NCI-H526 (cell line): ENCODE results near the gene DOCK3.
A peak's percentile ranks its signal among the peaks of the same experiment; 100 is the strongest.
"Not testable (repeated sequence)": the region's sequence is repeated elsewhere in the genome, so short reads cannot be mapped to it uniquely, and the experiment has no call there.

ENCODE experiments used
- DNase-seq, 2 experiments: peaks; one replicate each; lab custom pipeline; 2025; lab: John Stamatoyannopoulos, UW

The DOCK3 gene

DNA sequence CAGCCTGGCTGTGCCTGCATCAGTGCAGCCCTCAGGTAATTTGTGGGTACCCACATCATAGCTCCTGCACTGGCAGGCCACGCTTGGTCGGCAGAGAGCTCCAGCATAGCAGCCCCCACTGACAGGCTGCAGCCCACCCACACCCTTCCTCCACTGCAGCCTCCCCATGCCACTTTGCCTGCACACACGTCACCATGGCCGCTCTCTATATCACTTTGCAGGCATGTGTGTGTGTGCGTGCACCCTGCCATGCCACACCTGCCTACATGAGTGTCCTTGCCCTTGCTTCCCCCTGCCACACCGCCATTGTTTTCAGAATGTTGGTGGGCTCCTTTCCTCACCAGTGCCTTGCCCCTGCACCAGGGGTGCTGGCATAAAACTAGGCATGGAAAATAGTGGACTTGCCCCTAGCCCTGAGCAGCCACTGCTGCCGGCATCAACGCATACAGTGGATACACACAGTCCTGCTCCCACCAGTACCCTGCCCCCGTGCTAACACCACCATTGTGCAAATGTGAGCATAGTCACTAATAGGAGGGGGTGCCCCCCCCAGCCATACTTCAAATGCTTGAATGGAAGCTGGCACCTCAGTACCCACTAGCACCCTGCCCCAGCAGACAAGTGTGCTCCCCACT, 431.6 kb downstream of the DOCK3 start:
- DNase-seq = no peak

DNA sequence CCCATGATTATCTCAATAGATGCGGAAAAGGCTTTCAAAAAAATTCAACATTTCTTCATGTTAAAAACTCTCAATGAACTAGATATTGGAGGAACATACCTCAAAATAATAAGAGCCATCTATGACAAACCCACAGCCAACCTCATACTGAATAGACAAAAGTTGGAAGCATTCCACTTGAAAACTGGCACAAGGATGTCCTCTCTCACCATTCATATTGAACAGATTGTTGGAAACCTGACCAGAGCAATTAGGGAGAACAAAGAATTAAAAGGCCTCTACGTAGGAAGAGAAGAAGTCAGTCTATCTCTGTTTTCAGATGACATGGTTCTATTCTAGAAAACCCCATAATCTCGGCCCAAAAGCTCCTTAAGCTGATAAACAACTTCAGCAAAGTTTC, 435.9 kb downstream of the DOCK3 start:
- no peak for DNase-seq

DNA sequence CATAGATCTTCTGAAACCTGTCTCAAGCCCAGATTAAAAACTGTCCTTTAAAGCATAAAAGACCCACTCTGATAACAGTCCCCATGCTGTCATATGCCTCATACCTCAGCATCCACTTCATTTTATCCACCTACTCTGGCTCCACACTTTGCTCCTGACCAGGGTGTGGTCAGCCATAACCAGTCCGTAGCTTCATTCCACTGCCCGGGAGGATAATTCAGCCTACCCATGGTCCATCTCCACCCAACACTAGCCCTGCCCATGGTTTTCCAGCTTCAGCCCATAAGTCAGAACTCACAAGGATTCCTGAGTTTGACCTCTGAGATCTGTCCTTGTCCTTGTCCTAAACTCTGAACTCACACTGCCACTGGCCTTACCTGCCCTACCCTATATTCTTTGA, 448.2 kb downstream of the DOCK3 start:
- DNase-seq = no peak

DNA sequence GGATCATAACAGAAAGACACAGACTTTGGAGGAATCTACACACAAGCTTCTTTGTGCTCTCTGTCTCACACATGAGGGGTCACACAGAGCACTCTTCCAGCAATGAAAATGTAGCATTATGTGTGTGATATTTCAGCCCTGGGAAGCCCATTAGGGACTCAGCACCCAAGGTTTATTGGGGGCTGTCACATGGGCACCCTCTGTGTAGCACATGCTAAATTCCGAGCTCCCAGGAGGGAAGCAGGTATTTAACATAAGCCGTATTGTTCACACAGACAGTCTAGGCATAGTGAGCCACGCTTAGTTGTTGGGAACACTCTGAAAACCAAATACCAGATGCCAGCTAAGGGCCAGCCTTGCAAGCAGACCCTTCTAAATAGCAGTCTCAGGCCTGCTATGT, 448.8 kb downstream of the DOCK3 start:
- DNase-seq = no peak

DNA sequence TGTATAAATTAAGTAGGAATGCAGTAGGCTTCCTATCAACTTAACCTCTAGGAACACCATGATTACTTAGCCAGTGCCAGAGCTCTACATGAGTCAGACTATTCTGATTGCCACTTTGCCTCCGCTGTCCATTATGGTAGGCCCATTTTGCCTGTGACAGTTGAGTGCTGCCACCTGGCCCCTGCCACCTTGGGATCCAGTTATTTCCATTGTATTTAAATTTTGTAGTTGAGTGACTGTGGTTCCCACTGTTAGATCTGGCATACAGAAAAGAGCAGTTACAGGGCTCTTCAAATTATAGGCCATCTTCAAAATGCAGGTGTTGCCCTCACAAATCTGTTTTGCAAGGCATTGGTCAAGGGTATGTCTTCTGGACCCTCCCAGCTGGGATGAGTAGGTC, 456.9 kb downstream of the DOCK3 start:
- DNase-seq = not testable (repeated sequence)

DNA sequence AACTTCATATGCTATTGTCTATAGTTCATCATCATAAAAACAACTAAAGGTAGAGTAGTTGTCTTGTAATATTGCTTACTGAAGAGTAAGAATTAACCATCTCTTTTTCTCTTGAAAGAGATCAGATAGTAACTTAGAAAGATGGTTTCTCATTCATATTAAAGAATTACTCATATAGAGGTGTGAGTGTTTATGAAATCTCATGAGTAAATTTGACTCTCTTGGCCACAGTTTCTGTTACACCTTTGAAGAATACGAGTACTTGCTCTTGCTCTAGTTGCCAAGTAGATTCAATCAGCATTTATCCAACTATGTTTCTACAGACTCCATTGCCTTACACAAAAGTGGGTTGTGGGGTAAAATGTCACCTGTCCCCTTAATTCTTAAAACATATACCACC, 463.0 kb downstream of the DOCK3 start:
- no peak for DNase-seq

DNA sequence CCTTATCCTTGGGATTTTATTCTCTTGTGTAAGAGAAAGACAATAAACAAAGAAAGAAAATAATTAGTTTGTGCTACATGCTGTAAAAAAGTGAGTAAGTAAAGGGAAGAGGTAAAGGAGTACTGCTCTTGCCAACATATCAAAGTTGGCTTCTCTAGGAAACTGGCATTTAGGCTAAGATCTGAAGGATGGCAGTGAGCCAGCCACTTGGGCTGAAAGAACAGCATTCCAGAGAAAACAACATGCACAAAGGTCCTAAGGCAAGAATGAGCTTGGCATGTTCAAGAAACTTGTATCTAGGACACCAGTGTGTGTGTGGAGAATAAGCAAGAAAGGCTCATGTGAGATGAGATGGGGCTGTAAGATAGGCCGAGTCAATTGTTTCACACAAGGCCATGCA, 464.9 kb downstream of the DOCK3 start:
- no peak for DNase-seq

DNA sequence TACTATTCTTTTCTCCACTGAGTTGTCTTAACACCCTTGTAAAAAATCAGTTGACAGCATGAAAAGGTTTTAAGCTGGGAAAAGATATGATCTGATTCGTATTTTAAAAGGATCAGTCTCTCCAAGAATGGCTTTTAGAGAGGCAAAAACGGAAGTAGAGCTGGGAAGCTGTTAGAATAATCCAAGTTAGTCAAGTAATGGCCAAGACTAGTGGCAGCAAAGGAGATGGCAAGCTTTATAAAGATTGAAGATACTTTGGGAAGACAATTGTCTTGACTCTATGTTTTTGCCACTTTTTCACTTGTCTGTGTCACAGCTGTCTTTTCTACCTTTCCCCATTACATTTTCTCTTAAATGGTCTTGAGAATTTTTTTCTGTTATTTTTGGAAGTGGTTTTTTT, 466.8 kb downstream of the DOCK3 start:
- DNase-seq = no peak

DNA sequence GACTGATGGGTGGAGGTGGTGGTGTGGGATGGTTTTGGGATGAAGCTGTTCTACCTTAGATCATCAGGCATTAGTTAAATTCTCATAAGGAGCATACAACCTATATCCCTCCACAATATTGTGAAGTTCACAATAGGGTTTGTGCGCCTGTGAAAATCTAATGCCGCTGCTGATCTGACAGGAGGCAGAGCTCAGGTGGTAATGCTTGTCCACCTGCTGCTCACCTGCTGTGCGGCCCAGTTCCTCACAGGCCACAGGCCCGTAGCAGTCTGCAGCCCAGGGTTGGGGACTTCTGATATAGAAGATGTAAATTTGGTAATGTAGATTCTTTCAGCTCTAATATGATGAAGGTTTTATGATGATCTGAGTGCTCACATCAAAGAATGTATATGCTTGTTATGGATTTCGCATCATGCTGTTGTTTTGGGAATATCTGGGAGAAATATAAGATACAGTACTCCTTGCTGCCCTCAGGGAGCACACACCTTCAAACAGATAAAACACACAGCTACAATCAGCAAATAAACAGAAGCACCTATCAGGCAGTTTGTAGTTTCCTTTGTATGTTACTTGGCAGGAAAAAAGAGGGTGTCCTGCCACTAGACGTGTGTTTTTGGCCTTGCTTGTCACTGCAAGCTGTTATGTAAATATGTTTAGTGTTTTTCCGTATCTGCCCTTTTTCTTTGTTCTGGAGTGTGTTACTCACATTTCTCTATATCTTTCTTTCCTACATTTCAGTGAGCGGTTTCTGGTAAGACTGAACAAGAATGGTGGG, 471.3 kb downstream of the DOCK3 start:
- DNase-seq = no peak

DNA sequence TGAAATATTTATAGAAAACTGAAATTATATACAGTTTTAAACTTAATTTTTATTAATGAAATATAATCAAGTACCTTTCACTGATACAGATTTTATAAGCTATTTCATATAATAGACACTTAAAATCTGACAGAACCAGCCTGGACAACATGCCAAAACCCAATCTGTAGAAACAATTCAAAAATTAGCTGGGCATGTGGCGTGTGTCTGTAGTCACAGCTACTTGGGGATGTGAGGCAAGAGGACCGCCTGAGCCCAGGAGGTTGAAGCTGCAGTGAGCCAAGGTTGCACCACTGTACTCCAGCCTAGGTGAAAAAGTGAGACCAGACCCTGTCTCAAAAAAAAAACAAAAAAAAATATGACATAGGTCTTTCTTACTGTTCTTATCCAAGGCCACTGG, 472.1 kb downstream of the DOCK3 start:
- DNase-seq = no peak

DNA sequence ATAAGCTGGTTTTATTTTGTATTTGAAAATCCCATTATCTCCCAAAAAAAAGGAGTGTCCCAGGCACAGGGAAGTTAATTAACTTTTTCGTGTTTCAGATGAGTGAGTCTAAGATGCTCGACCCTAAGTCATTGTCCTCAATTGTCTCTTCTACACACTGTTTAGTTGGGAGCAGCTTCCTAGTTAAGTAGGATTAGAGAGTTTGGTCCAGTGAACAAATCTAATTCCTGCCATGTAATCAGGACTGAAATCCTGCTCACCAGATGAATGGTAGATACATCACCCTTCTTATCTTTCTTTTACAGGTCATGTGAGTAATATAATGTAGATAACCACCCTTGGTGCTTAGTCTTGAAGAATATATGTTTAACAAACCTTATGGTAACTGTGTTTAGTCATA, 481.4 kb downstream of the DOCK3 start:
- no peak for DNase-seq

DNA sequence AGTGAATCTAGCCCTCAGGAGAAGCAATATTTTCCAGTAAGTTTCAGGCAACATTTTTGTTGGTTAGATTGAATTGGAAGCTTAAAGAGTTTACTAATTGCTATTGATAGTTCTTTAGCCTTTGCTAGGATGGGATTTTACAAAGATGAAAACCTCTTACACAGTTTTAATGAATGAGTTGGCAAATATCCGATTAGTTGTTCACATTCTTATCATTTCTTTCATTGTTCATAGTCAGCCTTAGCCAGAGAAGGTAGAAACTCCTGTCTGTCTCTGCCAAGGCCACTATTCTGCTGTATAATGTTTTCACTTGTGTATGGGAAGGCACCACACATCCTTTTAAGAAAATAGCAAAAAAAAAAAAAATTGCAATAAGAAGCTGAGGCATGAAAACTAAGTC, 488.3 kb downstream of the DOCK3 start:
- no peak for DNase-seq

DNA sequence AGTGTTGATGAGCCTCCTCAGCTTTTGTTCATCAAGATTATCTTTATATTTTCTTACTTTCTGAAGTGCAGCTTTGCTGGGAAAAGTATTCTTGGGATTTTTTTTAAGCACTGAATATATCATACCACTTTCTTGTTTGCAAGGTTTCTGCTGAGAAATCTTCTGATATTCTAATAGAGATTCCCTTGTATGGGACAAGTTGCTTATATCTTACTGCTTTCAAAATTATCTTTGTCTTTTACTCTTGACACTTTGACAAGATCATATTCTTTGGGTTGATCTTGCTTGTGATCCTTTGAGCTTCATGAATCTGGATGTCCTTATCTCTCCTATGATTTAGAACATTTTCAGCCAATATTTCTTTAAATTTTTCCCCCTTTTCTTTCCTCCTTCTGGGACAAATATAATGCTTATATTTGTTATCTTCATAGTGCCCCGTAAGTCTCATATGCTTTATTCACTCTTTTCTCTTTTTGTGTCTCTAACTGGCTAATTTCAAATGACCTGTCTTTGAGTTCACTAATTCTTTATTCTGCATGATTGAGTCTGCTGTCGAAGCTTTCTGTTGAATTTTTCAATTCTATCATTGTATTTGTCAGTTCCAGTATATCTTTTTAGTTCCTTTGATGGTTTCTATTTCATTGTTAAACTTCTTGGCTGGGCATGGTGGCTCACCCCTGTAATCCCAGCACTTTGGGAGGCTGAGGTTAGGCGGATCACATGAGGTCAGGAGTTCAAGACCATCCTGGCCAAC, 499.0 kb downstream of the DOCK3 start:
- no peak for DNase-seq

DNA sequence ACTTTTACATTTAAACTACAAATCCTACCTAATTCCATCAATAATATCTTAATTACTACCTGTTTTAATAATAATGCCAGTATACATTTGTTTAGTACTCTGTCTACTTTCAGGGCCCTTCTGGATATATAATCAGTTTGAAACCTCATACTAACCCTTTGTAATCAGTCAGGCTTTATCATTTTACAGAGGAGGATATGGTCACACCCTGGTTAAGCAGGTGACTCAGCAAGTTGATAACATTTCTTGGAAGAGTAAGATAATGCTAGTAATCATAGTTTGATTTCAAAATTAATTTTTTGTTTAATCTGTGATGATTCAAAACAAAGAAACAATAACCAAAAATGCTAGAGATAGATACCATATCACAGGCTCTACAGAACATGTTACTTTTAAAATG, 502.2 kb downstream of the DOCK3 start:
- no peak for DNase-seq

DNA sequence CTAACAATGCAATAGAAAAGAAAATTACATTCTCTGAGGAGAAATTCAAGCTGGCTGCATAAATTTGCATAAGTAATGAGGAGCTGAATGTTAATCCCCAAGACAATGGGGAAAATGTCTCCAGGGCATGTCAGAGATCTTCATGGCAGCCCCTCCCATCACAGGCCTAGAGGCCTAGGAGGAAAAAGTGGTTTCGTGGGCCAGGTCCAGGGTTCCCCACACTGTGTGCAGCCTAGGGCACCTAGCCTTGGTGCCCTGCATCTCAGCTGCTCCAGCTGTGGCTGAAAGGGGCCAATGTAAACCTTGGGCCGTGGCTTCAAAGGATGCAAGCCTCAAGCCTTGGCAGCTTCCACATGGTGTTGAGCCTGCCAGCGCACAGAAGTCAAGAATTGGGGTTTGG, 511.7 kb downstream of the DOCK3 start:
- not testable (repeated sequence) for DNase-seq

DNA sequence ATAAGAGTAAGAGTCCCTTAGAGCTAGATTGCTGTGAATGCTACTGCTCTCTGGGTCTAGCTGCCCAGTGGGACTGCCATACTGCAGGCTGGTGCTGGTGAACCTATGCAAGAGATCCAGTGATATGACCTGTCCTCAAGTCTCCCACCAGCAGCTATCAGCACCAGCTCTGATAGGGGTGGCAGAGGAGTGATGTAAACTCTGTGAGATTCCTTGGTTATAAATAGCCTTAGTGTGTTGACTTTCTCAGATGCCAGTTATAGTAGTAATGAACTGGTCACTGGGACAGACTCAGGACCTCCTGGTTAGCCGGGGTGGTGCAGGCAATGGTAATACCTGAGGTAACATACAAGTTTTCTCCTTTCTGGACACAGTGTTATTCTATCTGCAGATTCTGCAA, 515.5 kb downstream of the DOCK3 start:
- no peak for DNase-seq

DNA sequence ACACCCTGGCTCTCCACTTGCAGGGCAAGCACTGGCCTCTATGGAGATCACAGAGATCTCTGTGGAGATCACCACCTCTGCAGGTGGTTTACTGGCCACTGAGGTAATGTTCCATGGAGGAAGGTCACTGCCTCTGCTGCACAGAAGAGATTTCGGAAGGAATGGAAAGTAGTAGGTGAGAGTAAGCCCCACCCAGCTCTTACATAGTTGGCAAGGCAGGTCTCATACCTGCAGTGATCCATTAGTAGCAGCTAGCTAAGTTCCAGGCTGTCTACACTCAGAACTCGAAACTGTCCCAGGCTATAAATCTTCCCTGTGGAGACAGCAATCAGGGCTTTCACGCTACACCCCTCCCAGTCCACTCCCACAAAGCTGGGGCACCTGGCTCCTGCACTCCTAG, 516.1 kb downstream of the DOCK3 start:
- no peak for DNase-seq

DNA sequence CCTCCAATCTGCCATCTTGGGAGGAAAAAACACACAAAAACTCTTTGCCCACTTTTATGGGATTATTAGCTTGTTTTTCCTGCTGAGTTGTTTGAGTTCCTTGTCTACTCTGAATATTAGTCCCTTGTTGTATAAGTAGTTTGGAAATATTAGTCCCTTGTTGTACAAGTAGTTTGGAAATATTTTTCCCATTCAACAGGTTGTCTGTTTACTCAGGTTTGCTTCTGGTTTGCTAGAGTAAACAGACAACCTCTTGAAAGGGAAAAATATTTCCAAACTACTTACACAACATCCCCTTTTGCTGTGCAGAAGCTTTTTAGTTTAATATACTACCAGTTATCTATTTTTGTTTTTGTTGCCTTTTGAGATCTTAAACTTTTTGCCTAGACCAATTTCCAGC, 517.0 kb downstream of the DOCK3 start:
- no peak for DNase-seq

DNA sequence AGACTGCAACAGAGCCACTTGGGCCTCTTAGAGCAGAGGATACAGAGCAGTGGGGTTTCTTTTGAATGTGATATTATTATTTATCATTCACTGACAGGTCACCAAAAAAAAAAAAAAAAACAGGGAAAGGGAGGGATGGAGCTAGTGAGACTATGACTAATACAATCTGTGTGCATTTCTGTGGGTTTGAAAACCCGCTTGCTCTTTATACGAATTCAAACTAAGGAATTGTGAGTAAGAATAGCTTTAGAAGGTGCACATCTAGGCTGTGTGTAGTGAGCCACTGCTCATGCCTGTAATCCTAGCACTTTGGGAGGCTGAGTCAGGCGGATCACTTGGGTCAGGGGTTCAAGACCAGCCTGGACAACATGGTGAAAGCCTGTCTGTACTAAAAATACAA, 523.8 kb downstream of the DOCK3 start:
- no peak for DNase-seq

DNA sequence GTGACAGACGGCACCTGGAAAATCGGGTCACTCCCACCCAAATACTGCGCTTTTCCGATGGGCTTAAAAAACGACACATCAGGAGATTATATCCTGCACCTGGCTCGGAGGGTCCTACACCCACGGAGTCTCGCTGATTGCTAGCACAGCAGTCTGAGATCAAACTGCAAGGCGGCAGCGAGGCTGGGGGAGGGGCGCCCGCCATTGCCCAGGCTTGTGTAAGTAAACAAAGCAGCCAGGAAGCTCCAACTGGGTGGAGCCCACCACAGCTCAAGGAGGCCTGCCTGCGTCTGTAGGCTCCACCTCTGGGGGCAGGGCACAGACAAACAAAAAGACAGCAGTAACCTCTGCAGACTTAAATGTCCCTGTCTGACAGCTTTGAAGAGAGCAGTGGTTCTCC, 524.6 kb downstream of the DOCK3 start:
- not testable (repeated sequence) for DNase-seq

DNA sequence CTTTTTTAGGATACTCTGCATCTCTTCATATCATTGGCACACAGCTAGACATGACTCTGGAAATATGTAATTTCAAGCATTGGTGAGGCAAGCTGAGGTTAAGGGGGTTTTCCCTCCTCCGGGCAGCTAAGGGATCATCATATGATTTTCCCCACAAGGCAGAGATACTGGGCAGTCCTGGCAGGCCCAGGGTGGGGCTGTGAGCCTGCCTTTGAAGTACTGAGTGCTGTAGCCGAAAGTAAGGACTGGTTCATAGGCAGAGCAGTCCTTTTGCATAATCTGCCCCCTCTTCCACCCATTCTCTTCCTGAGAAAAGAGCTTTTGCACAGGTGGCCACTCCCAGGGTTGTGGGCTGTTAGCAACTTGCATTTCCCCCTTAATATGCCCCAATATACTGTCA, 541.6 kb downstream of the DOCK3 start:
- no peak for DNase-seq

DNA sequence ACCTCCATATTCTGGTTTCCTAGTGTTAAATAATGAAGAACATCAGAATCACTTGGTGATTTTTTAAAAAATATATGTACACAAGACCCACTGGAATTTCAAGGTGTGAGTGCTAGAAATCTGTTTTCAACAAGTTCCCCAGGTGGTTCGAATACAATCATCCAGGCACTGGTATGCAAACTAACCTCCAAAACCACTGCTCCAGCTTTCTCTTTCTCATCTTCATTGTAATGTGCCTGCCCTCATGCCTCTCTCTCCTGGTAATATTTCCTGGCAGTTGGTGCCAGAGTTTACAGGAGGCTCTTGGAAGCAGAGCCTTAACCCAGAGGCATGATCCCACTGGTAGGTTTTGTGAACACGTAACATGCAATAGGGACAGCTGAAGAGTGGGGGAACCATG, 547.2 kb downstream of the DOCK3 start:
- DNase-seq = peak in 1 of 2 experiments; percentile 2

DNA sequence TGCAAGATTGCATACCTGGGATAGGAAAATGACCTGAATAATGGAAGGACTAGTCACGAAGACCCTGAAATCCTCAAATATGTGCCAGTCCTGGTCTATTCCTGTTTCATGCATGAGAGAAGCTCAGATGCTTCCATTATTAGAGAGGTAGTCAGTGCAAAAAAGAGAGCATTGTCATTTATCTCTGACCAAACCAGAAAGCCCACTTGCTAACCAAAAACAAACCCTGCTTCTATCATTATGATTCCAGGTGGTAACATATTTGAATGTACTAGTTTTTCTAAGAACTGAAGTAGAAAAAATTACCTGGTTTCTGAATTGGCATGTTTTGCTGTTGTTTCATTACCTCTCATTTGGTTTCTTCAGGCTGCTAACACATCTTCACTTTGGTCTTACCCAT, 549.6 kb downstream of the DOCK3 start:
- DNase-seq = no peak
